HEK293 (cell line): ENCODE measurements around the gene COL6A5.
"Not testable (repeated sequence)": the region's sequence is repeated elsewhere in the genome, so short reads cannot be mapped to it uniquely, and the experiment has no call there.

ENCODE experiments used
- CTCF ChIA-PET: fragments of 350-600 bp; formaldehyde crosslinking; extraction: SDS; loops from one replicate; lab custom pipeline; 2021; ENCODE audit warnings: antibody characterized with exemption; lab: Yijun Ruan, JAX
- POLR2A ChIA-PET: fragments of 300-600 bp; formaldehyde crosslinking; extraction: SDS; loops from one replicate; lab custom pipeline; 2020; ENCODE audit warnings: antibody characterized with exemption, inconsistent platforms; lab: Yijun Ruan, JAX
- H3K27ac ChIP-seq: fragments of 200-500 bp; sonication (Bioruptor generic); 2 replicates; pipeline ENCODE4 v1.5.1; 2014; ENCODE audit warnings: low read depth, low read length, control low read depth, inconsistent platforms; ENCODE audit errors: extremely low read depth
- H3K36me3 ChIP-seq, 2 experiments: fragments of 200-500 bp in 1 of 2; sonication (Bioruptor generic) in 1 of 2; 1 replicate in 1 of 2; 2 replicates in 1 of 2; pipeline ENCODE4 v1.5.1; 2014 to 2017; ENCODE audit warnings: inconsistent platforms in 2 of 2, low read length in 2 of 2; ENCODE audit not compliant: control insufficient read depth in 2 of 2, insufficient read depth in 1 of 2
- H3K4me1 ChIP-seq: fragments of 200-500 bp; sonication (Bioruptor generic); 2 replicates; pipeline ENCODE4 v1.5.1; 2014; ENCODE audit warnings: mild to moderate bottlenecking, low read length, inconsistent platforms; ENCODE audit not compliant: control insufficient read depth, insufficient read depth
- H3K4me3 ChIP-seq: 2 replicates; pipeline ENCODE4 v1.5.1; 2011; ENCODE audit warnings: low read depth, mild to moderate bottlenecking, control low read depth, low read length, moderate library complexity
- H3K9me3 ChIP-seq: fragments of 200-500 bp; sonication (Bioruptor generic); 2 replicates; pipeline ENCODE4 v1.5.1; 2014; ENCODE audit warnings: low read depth, low read length, inconsistent platforms; ENCODE audit not compliant: control insufficient read depth, insufficient read depth
- BCL11B ChIP-seq: fragments of 450-650 bp; formaldehyde crosslinking; IDR thresholded peaks from 2 replicates; pipeline ENCODE4 v1.5.1; 2016; ENCODE audit warnings: low read depth, missing biosample characterization, missing genetic modification characterization
- GLI2 ChIP-seq: fragments of 450-650 bp; formaldehyde crosslinking; IDR thresholded peaks from 2 replicates; pipeline ENCODE4; 2017; ENCODE audit warnings: missing biosample characterization, missing genetic modification characterization, low read depth, borderline replicate concordance
- PRDM10 ChIP-seq: fragments of 450-650 bp; formaldehyde crosslinking; IDR thresholded peaks from 2 replicates; pipeline ENCODE4 v1.5.1; 2016; ENCODE audit warnings: missing biosample characterization, missing genetic modification characterization
- SALL2 ChIP-seq: fragments of 450-650 bp; formaldehyde crosslinking; IDR thresholded peaks from 2 replicates; pipeline ENCODE4 v1.5.0; 2017; ENCODE audit warnings: missing biosample characterization, mild to moderate bottlenecking, missing genetic modification characterization, borderline replicate concordance
- SCRT2 ChIP-seq: fragments of 450-650 bp; formaldehyde crosslinking; IDR thresholded peaks from 2 replicates; pipeline ENCODE4 v1.5.1; 2016; ENCODE audit warnings: missing biosample characterization, missing genetic modification characterization
- ZNF121 ChIP-seq: fragments of 450-650 bp; formaldehyde crosslinking; IDR thresholded peaks from 2 replicates; pipeline ENCODE4 v1.5.1; 2016; ENCODE audit warnings: missing biosample characterization, missing genetic modification characterization
- ZNF146 ChIP-seq: fragments of 450-650 bp; formaldehyde crosslinking; IDR thresholded peaks from 2 replicates; pipeline ENCODE4 v1.5.1; 2016; ENCODE audit warnings: missing biosample characterization, missing genetic modification characterization
- ZNF157 ChIP-seq: fragments of 450-650 bp; formaldehyde crosslinking; IDR thresholded peaks from 2 replicates; pipeline ENCODE4 v1.5.1; 2016; ENCODE audit warnings: missing biosample characterization, missing genetic modification characterization
- ZNF175 ChIP-seq: fragments of 450-650 bp; formaldehyde crosslinking; IDR thresholded peaks from 2 replicates; pipeline ENCODE4 v1.5.1; 2016; ENCODE audit warnings: missing biosample characterization, missing genetic modification characterization
- ZNF19 ChIP-seq: fragments of 450-650 bp; formaldehyde crosslinking; IDR thresholded peaks from 2 replicates; pipeline ENCODE4; 2016; ENCODE audit warnings: missing biosample characterization, missing genetic modification characterization, low read depth
- ZNF391 ChIP-seq: fragments of 450-650 bp; formaldehyde crosslinking; IDR thresholded peaks from 2 replicates; pipeline ENCODE4 v1.5.1; 2016; ENCODE audit warnings: low read depth, missing biosample characterization, missing genetic modification characterization, borderline replicate concordance
- ZNF394 ChIP-seq: fragments of 450-650 bp; formaldehyde crosslinking; IDR thresholded peaks from 2 replicates; pipeline ENCODE4 v1.5.1; 2016; ENCODE audit warnings: missing biosample characterization, missing genetic modification characterization, mild to moderate bottlenecking, moderate library complexity, borderline replicate concordance
- ZNF561 ChIP-seq: fragments of 450-650 bp; IDR thresholded peaks from 2 replicates; pipeline ENCODE4 v1.5.1; 2018; ENCODE audit warnings: missing biosample characterization, missing genetic modification characterization, borderline replicate concordance
- ZNF585B ChIP-seq: fragments of 450-650 bp; formaldehyde crosslinking; IDR thresholded peaks from 2 replicates; pipeline ENCODE4 v1.5.1; 2016; ENCODE audit warnings: missing biosample characterization, missing genetic modification characterization
- ZNF600 ChIP-seq: fragments of 450-650 bp; formaldehyde crosslinking; IDR thresholded peaks from 2 replicates; pipeline ENCODE4 v1.5.1; 2016; ENCODE audit warnings: missing biosample characterization, missing genetic modification characterization
- ZNF629 ChIP-seq: fragments of 450-650 bp; formaldehyde crosslinking; IDR thresholded peaks from 2 replicates; pipeline ENCODE4 v1.5.1; 2017; ENCODE audit warnings: missing biosample characterization, missing genetic modification characterization
- ZNF785 ChIP-seq: fragments of 450-650 bp; formaldehyde crosslinking; IDR thresholded peaks from 2 replicates; pipeline ENCODE4 v1.5.1; 2016; ENCODE audit warnings: missing biosample characterization, missing genetic modification characterization
- ZNF830 ChIP-seq: fragments of 450-650 bp; IDR thresholded peaks from 2 replicates; pipeline ENCODE4 v1.5.0; 2018; ENCODE audit warnings: missing biosample characterization, missing genetic modification characterization, low read depth, mild to moderate bottlenecking, moderate library complexity
- ZSCAN30 ChIP-seq: fragments of 450-650 bp; IDR thresholded peaks from 2 replicates; pipeline ENCODE4 v1.5.1; 2018; ENCODE audit warnings: missing biosample characterization, mild to moderate bottlenecking, missing genetic modification characterization, moderate library complexity

The COL6A5 gene

GRCh38 chr3:130341882-130342281 lies 3.6 kb upstream of the COL6A5 start (continued):
- no peak for TF ChIP-seq ZNF830 (tag by site-specific recombination)
- TF ChIP-seq ZSCAN30, result no peak
- TF ChIP-seq ZNF157, result no peak
- no peak for TF ChIP-seq SALL2 (tag by site-specific recombination)

GRCh38 chr3:130342821-130343661 lies 2.4 kb upstream of the COL6A5 start:
- Histone ChIP-seq H3K27ac (no peak overlapping the region), H3K9me3 (no peaks in the 10 kb centered on the region), H3K4me3 (no peak overlapping the region), H3K36me3 (no peaks in the 10 kb centered on the region)
- TF ChIP-seq SCRT2 (tag by site-specific recombination), result peak; percentile 70
- no peak for TF ChIP-seq ZNF121 (tag by site-specific recombination)
- TF ChIP-seq, all 188 proteins: peak for 1
- ChIA-PET CTCF (no interaction called here), POLR2A (no interaction called here)
- H3K4me1 ChIP-seq, result no peaks in the 10 kb centered on the region

GRCh38 chr3:130348258-130348657 lies 2.8 kb downstream of the COL6A5 start:
- H3K36me3 ChIP-seq, H3K9me3 ChIP-seq, H3K4me1 ChIP-seq, H3K27ac ChIP-seq, H3K4me3 ChIP-seq, CTCF ChIA-PET, POLR2A ChIA-PET: not testable (repeated sequence)
- TF ChIP-seq ZNF146, result peak; percentile 54

GRCh38 chr3:130354430-130354829 lies 9.0 kb downstream of the COL6A5 start:
- ChIA-PET CTCF (no interaction called here), POLR2A (no interaction called here)
- Histone ChIP-seq H3K4me3 (no peak overlapping the region), H3K9me3 (no peaks in the 10 kb centered on the region), H3K27ac (no peak overlapping the region), H3K36me3 (no peaks in the 10 kb centered on the region), H3K4me1 (no peaks in the 10 kb centered on the region)
- no peak for TF ChIP-seq PRDM10
- TF ChIP-seq ZNF175 (tag by site-specific recombination), result no peak
- no peak for TF ChIP-seq ZSCAN30
- TF ChIP-seq ZNF585B (tag by site-specific recombination), result no peak
- TF ChIP-seq ZNF394, result no peak
- no peak for TF ChIP-seq ZNF629 (tag by site-specific recombination)
- TF ChIP-seq ZNF391 (tag by site-specific recombination), result no peak
- TF ChIP-seq ZNF600 (tag by site-specific recombination), result no peak
- TF ChIP-seq ZNF785 (tag by site-specific recombination), result no peak
- TF ChIP-seq ZNF19 (tag by site-specific recombination), result no peak
- TF ChIP-seq GLI2, result no peak
- TF ChIP-seq BCL11B, result no peak
- TF ChIP-seq ZNF561, result no peak
